GM21528 (cell line): ENCODE data around the gene IL17REL.

Experiments used
- ATAC-seq: cut with Tn5 transposase; IDR thresholded peaks from one replicate; pipeline ENCODE4 v1.9.1; 2021; ENCODE audit warnings: mild to moderate bottlenecking, moderate library complexity; ENCODE audit not compliant: unreplicated experiment, low FRiP score

Gene IL17REL

DNA sequence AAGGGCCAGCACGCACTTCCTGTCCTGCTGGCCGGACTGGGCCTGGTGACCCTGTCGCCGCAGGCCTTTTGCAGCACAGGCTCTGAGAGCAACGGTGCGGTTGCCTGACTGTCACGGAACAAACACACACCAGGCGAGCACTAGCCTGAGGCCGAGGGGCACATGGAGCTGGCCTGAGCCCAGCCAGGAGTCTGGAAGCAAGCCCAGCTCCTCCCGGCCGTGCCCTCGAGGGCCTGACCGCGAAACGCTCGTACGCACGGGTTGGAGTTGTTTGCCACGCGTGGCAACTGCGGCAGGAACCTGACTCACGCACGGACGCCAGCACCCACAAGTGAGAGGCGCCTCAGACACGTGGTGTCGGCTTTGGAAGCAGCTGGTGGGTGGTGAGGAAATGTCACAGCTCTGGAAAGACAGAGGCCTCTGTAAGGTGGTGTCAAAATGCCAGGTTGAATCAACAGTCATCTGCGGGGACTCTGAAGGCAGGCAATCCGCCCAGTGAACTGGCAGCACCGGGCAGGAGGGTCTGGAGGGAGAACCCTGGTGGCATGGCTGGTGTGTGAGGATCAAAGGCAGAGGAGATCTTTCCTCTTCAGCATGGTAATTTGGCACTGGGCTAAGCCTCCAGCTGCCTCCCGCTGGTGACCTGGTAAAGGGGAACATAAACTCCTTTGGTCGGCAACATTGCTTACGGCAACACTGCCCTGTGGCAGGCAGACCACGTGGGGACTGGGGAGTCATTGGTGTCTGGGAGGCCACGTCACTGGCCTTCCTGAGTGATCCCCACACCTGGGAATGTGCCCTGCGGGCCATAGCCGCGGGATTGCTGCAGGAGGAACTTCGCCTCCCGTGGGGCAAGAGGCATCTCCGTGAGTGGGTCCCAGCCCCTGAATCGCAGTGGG lies 15.3 kb upstream of the IL17REL start:
- ATAC-seq = no peak

DNA sequence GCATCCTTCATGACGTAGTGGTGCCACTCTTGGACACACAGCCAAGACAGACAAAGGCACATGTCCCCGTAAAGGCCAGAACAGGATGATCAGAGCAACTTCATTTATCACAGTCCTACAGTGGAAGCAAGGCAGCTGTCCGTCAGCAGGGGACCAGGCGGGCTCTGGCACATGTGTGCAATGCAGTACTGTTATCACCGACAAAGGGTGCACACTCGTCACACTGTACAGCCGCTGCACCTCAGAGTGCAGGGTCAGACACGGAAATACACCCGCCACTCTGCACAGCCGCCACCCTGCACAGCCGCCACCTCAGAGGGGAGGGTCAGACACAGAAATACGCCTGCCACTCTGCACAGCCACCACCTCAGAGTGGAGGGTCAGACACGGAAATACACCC lies 13.4 kb upstream of the IL17REL start:
- no peak for ATAC-seq

DNA sequence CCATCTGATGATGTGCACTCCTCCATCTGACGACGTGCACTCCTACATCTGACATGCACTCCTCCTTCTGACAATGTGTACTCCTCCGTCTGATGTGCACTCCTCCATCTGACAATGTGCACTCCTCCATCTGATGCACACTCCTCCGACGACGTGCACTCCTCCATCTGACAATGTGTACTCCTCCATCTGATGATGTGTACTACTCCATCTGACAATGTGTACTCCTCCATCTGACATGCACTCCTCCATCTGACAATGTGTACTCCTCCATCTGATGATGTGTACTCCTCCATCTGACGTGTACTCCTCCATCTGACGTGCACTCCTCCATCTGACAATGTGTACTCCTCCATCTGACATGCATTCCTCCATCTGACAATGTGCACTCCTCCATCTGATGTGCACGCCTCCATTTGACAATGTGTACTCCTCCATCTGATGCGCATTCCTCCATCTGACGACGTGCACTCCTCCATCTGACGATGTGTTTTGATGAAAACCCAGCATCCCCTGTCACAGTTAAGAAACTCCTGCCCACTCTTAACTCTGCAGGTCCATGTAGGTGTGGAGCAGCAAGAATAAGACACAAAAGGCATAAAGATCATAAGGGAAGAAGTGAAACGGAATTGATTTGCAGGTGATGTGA lies 9.7 kb upstream of the IL17REL start:
- ATAC-seq = no peak

DNA sequence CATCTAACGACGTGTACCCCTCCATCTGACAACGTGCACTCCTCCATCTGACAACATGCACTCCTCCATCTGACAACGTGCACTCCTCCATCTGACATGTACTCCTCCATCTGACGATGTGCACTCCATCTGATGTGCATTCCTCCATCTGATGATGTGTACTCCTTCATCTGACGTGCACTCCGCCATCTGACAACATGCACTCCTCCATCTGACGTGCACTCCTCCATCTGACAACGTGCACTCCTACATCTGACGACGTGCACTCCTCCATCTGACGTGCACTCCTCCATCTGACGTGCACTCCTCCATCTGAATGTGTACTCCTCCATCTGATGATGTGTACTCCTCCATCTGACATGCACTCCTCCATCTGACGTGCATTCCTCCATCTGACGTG lies 8.0 kb upstream of the IL17REL start:
- ATAC-seq = no peak

DNA sequence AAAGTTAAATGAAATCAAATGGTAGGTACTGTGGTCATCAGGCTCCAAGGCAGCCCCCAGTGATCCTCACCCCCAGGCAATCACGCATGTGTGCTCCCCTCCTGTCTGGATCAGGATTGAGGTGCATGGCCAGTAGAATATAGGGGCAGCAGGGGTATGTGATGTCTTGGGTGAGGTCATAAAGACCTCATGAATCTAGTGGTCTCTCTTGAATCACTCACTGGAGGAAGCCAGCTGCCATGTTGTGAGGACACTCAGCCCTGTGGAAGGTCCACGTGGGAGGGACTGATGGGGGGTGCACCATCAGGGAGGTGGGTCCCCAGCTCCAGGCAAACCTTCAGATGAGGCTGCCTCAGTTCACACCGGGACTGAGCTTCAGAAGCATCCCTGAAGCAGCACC lies 6.8 kb upstream of the IL17REL start:
- ATAC-seq = no peak

DNA sequence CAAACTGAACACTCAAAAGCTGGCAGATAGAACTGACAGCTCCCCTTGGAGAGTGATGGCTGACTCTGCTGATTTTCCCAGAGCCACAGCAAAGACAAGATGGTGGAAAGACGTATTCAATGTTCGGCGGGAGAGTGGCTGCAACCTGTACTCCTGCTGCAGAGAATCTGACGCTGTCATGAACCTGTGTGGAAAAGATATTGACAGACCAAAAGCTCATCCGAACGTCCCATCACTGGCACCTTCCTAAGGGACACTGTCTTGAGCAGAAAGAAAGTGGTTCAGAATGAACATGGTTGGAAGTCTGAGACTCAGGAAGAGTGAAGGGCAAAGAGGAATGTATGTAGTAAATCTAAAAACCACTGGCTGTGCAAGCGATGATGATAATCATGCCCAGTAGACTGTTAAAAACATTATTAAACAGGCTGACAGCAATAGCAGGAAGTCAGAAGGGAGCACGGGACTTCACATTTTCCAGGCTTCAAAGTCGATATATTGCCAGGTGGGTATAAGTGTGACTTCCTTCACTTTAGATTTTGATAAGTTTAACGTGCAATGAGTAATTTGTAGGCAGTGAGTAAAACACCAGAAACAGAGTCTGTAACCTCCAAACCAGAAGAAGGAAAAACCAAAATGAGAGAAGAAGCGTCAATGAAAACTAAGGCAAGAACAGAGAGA lies 6.2 kb upstream of the IL17REL start:
- no peak for ATAC-seq

DNA sequence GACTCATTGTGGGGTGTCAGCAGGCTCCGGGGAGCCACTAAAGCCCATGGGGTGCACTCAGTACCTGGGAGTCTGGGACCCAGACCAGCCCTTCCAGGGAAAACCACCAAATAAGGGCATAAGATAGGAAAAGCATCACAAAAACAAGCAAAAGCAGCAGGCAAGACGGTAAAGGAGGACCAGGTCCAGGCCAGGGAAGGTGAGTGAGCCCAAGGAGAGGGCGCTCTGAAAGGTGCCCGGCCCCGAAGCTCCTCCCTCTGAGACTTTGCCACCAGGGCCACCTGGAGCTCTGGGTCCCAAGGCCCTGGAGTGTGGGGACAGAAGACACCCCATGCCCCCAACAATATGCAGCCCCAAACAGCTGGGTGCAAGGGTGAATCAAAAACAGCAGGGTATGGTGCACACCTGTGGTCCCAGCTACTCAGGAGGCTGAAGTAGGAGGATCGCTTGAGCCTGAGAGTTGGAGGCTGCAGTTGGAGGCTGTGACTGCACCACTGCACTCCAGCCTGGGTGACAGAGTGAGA lies 5.2 kb upstream of the IL17REL start:
- ATAC-seq = no peak

DNA sequence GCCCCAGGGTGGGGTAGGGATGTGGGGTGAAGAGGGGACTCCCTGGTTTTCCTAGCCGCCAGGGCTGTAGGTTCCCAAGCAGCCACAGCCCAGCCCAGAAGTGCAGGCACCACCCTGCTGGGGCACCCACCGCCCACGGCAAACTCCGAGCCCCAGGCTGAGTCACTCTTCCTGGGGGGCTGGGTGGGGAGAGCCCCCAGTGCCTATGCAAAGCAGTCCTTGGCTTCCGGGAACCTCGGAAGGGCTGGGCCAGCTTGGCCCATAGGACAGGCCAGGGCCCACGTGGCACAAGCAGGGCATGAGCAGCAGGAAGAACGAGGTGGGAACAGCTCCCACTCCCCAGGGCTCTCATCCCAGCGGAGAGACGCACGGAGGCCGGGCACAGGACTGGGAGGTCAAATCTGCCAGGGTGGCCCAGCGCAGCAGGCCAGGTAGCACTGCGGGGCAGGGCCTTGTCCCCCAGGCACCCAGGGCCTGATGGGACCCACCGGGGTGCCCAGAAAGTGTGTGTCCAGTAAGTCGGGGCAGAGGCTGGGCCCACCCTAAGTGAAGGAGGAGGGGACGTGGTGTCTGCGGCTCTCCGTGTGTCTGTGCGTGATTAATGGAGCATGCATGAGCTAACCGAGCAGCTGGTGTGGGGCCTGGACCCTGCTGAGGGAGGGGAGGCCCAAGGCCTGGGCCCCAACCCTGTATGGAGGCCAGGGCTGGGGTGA lies 4.6 kb upstream of the IL17REL start:
- ATAC-seq = no peak

DNA sequence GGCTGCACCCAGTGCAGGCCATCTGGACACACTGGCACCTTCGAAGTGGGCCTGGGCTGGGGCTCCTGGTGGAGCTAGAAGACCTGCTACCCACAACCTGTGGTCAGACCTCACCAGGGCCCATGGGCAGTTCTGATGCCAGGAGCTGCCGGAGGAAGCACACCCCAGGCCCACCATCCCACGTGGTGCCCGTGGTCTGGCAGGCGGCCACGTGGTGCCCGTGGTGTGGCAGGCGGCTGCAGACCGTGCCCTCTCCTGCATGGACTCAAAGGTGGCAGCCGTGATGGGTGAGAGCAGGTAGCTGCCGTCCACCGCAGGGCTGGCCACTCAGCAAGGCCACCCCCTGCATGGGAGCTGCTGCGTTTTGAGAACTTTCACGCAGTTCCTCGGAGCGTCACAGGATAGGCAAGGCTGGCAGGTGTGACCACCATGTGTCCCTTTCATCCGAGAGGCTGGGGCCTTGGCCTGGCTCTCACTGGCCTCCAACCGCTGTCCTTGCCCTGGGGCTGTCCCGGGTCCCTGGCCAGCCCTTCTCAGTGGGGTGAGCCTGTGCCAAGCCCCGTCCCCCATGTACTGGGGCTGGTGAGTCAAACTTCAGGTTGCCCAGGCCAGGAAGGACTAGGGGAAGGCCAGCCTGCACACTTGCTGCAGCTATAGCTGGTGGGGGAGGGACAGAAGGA lies 3.9 kb upstream of the IL17REL start:
- ATAC-seq = no peak

DNA sequence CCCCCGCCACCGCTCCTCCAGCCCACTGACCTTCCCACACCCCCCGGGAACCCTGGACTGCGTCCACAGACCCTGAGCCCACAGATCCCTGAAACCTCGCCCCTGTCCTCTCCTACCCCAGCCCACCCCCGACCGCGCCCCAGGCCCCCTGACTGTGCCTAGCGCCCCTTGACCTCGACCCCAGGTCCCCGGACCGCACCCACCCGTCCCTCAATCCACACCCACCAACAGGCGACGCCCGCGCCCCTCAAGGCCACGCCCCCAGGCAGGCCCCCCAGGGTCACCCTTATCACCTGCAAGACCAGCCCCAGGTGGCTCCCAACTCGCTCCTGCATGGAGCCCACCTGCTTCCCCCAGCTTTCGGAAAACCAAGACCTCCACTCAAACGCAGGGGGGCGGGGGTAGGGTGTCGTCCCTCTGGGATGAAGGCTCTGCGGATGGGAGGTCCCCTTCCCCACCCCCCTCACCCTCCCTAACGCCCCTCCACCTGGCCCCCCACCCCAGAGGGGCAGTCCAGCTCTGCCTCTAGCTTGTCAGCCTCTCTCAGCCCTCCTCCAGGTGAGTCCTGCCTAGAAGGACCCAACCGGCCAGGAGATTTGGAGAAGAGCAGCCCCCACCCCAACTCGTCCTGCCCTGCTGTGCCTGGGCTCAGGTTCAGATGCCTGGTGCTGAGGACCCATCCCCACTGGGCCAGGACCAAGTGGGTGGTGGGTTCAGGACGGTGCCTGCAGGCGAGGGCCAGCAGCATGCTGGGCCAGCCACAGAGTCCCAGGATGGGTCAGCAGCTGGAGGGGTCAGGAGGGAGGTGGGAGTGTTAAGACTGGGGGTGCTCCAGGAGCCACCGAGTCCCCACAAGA lies 3.1 kb upstream of the IL17REL start:
- ATAC-seq = no peak

DNA sequence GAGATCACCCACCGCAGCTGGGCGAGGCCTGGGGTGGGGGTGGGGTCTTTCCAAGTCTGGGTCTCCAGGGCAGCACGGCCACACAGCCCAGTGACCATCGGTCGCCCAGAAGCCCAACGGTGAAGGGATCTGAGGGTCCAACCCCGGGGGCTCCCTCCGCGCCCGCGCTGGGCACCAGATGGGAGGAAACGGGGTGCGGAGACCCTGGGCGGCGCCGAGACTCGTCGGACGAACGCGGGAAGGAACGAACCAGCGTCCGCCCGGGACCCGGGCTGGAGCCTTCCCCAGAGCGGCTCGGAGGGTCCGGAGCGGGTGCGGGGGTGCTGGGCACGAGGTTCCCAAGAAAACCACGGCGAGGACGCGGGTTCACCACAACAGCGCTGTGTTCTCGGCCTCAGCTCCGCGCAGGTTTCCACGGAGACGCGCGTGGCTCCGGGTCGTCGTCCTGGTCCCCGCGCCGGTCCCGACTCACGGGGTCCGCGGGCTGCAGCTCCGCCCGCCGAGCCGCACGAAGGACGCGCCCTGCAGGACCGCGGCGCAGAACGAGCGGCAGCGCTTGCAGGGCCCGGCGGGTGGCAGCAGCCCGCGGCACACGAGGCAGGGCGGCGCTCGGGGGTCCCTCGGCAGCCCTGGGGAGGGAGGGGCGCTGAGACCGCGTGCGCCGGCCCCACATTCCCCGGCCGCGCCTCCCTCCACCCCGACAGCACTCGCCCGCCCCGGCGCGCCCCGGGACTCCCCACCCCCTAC lies 2.3 kb upstream of the IL17REL start:
- no peak for ATAC-seq

DNA sequence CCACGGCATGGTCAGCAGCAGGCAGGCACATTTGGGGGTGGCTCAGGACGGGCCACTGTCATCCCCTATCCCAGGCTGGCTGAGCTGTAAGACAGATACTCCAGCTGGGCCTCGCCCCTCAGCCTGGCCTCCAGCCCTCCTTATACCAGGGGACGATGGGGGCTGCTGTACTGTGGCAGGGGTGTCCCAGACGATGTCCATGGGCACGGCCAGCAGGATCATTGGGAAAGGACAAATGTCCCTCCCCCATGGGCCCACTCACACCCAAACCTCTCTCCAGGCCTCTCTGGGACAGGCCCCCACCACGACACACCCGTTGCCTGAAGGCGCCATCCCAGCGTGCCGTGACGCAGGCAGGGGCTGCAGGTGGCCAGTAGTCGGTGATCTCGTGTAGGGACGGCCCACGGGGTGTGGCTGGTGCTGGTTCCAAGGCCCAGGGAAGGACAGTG lies 1.5 kb upstream of the IL17REL start:
- no peak for ATAC-seq

DNA sequence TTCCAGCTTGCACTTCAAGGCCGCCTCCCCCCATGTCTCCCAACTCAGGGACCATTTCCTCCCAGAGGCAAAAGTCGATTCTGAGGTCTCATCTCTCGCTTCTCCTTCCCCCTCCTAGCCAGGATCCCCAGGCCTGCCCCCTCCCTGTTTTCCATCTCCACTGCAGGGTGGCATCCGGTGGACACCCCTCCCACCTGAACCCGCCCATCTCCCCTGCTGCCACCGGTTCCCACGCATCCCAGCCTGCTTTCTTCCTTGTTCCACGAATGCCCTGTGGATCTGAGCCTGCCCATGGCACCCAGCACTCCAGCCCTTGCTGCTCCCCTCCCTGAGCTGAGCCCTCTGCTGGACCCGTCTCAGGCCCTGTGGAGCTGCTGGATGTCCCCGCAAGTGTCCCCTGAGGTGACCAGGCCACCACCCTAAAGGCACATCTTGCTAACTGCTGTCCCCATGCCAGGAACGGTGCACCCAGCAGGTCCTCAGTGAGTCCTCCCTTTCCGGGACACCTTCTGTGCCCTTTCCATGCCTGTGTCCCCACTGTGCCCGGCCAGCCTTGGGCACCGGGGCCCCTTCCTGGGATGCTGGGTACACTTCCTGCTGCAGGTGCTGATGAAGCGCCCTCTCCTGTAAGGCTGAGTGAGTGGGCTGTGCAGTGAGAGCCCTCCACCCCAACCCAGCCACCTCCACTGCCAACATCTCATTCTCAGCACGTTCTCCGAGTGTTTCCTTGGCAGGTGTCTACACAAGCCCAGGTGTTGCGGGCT lies 936 bp downstream of the IL17REL start:
- no peak for ATAC-seq

DNA sequence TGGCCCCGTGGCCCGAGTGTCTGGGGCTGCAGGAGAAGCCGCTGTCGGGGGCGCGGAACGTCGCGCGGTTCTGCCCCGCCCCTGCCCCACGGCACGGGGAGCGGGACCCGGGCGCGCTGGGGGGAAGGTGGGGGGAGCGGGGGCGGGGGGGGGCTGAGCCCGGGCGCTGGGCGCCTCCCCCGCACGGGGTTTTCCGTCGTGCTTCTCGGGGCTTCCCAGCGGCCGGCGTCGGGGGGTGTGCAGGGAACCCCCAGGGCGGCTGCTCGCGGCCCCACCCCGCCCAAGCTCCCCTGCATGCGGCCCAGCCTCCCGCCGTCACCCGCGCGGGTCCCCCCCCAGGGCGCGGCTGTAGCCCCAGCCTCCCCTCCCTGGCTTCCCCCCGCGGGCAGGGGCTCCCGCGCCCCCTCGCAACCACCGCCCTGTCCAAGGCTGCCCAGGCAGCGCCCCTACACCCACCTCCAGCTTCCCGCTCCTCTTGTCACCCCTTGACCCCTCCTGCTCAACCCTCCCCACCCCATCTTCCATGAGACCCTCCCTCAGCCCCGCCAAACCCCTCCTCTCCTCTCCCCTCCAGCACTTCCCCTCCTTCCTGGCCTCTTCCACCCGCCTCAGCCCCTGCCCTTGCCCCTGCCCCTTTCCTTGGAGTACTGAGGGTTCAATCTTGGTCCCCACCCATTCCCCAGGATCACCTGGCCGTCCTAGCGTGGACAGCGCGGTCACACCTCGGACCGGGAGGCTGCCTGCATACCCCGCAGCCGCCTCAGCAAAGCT lies 1.7 kb downstream of the IL17REL start:
- ATAC-seq = no peak

DNA sequence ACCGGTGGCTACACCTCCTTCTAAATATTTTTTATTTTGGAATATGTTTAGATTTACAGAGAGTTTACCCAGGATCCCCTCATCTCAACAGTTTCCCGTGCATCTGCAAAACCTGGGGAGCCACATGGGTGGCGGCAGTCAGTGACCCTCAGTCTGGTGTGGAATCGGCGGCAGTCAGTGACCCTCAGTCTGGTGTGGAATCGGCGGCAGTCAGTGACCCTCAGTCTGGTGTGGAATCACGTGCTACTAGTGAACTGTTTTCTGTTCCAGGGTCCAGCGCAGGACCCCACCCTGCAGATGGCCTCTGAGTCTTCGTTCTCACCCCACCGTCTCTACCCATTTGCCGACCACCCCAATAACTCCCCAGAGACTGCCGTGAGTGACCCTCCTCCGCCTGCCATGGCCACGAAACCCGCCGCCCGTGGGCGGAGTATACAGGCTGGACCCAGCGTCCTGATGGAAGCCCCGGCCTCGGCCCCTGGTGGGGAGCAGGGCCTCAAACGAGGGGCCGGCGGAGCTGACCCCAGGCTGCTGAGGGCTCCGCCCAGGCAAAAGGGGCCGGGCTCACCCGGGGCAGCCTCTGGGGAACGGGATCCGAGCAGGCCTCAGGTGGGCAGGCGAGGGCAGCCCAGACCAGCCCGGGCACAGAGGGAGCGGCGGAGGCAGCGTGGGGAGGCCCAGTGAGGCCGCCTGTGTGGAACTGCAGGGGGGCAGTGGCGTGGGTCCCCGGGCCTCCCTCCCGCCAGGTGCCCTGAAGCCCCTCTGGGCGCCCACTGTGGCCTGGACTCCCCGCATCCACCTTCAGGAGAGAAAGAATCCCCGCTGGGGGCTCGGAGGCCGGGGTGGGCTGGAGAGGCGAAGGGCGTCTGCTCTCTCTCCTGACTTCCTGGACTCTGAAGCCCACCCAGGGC lies 2.5 kb downstream of the IL17REL start:
- ATAC-seq = no peak

DNA sequence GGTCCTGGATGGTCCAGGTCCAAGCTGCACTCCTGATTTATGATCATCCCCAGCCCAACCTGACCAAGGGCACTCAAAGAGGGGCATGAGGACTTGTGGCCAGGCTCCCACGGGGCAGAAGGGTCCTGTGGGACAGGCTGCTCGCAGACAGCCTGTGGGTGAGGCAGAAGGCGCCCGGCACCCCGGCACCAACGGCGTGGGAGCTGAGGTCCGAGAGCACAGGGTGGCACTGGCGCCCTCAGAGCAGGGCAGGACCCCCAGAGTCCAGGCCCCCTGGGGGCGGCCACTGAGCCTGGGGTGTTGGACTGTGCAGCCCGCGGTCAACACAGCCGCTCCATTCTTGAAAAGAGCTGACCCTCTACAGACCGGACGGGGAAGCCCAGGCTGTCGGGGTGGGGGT lies 3.3 kb downstream of the IL17REL start:
- no peak for ATAC-seq
